ENCODE measurements around the gene LDB1.

The LDB1 gene

DNA sequence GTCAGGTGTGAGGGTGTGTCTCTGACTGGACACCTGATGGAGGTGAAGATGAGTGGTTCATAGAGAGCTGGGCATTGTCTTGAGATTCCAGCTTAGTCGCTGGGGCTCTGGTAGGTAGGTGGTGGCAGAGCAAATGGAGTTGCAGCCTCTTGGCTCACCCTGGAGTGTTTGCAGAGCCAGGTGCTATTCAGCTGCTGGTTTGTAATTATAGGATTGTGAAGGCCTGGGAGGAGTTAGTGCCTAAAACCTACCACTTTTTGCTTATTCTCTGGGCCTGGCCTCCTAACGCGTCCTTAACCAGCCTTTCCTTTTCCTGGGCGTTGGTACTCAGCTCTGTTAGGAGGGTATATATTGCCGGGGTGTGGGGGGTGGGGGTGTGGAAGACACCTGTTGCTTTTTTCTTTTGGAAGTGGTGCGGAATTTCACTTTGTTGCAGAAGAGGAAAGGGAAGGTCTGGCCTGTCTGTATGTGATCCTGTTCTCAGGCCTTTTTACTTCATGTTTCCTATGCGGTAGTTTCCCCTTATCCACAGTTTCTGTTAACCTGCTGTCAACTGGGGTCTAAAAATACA is 15.9 kb upstream of the LDB1 start:
- peak; percentile 68 for DNase-seq

- DNase-seq: no peak
Measured at GRCh38 chr10:102134416-102134815, 14.2 kb upstream of the LDB1 start.

GRCh38 chr10:102133373-102134195 is 13.4 kb upstream of the LDB1 start:
- DNase-seq: peak; percentile 25

- peak; percentile 95 for DNase-seq
Measured at GRCh38 chr10:102132563-102133372, 12.6 kb upstream of the LDB1 start, which contains the start of gene PPRC1. TSS of gene PPRC1 (plus strand) at chr10:102133040. CDS start at chr10:102133069, 29 bp downstream.

- no peak for DNase-seq
Measured at GRCh38 chr10:102132193-102132562, 12.0 kb upstream of the LDB1 start.

DNA sequence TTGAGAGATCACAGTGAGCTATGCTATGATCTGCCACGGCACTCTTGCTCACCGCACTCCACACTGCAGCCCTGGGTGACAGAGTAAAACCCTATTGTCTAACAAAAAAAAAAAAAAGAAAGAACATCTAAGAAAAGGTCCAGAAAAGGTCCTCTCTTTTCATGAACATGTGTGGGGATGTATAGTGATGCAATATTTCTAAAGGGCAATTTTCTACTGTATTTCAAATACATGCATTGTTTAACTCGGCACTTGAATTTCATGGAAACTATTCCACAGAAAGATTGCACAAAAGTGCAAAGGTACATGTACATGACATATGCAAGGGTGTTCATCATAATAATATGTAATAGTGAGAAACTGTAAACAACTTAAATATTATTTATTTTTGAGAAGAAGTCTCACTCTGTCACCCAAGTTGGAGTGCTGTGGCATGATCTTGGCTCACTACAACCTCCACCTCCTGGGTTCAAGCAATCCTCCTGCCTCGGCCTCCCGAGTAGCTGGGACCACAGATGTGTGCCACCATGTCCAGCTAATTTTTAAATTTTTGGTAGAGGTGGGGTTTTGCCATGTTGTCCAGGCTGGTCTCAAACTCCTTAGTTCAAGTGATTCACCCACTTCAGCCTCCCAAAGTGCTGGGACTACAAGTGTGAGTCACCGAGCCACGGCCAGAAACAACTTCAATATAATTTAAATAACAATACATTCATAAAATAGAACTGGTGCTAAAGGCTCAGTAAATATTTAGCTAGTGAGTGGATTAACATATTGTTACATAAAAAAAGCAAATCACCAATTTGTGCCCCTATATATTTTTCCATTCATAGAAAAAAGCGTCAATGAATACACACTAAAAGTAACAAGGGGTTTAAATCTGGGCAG is 11.4 kb upstream of the LDB1 start:
- DNase-seq: peak; percentile 40

DNA sequence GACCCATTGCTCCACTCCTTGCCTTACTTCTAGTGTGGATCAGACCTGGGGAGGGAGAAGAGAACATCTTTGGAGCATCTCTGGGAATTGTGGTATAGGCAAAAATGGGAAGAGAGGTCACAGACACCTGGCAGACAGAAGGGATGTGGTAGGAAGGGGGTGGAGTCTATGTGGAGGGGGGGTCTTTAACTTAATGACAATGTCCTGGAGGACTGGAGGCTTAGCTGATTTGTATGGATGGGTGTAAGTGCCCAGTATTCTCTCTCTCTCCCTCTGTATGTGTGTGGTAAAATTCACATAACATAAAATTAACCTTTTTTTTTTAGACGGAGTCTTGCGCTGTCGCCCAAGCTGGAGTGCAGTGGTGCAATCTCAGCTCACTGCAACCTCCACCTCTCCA is 3.1 kb upstream of the LDB1 start:
- no peak for DNase-seq

DNA sequence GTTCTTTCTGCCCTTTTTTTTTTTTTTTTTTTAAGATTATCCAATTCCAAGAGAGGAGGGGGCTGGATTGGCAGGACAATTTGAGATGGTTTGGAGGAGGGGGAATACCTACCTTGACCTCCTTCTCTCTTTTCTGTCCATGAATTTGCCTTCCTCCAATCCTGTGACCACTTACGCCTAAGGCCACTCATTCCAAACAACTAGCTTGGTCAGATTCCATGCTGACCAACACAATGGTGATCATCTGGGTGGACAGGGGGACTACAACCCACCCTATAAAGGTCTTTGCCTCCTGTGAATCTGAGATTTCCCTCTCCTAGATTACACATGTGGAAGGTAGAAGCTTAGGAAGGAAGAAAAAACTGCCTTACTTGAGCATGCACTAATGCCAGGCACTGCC is 2.3 kb upstream of the LDB1 start:
- DNase-seq: no peak

DNA sequence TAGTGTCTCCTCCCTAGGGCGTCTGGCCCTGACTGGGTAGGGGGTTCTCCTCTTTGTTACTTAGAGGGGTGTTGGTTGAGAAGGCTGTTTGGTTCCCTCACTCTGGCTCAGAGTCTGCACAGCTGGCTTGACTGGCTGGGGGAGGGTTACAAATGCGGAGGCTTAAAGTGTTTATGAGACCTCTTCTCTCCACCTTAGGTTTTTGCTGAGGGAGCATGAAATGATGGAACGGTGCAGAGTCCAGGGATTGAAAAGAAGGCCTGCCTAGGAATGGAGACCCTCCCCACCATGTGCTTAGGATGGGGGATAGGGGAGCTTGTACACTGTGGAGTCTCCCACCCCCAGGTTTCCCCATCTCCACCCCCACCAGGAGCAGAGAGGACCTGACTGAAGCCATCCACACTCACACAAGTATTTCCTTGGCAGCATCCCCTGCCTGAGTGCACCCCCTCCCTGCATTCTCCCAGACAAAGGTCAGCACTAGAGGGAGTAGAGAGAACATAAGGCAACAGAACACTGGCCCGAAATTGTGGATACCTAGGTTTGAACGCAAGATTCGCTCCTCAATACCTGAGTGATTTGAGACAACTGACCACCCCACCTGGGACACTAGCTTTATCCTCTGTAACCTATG is 1.7 kb upstream of the LDB1 start:
- no peak for DNase-seq

- DNase-seq: no peak
Measured at GRCh38 chr10:102120991-102121738, 997 bp upstream of the LDB1 start.

DNA sequence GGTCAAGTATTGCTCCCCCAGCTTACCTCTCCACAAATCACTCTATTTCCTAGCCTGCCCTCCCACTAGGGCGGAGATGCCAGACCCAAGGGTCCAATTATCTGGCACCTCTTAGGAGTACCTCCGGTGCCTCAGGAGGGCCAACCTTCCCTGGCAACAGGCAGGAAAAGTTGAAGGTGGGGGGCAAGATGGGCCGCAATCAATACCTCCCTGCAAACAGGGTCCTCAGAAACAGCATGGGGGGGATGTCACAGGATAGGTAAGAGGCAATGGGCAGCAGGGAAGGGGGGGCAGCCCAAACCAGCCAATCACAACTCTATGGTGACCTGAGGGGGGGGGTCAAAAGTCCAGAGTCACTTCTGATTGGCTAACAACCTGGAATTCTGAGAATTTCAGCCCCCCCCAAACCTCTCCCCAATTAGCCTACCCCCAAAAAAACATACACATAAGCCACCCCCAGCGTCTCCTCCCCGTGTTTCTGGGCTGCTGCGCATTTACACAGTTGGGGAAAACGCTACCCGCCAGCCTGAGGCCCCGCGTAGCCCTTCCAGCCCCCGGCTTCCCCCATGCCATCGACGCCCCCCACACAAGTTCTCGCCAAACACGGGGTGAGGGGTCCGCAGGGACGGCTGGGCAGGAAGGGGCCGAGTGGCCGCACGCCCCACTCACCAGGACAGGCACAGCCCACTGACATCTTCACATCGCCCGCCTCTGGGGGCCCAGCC is 589 bp downstream of the LDB1 start:
- peak; percentile 27 for DNase-seq

DNA sequence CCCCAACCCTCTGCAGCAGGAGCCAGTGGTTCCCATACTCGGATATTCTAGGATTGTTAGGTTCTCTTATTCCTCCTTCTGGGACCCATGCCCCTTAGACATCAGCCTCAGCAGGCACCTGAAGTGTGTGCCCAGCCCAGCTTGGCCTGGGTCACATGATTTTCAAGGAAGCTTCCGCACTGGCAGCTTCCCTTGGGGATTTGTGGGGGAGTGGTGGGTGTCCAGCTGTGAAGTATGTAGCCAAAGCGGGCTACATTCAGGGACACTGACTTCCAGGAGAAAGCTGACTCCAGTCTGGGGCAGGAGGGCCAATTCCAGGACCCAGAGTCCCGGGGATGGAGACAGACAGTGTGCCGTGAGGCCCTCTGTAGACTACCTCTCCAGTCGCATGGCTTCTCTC is 1.3 kb downstream of the LDB1 start:
- DNase-seq: peak; percentile 4

DNA sequence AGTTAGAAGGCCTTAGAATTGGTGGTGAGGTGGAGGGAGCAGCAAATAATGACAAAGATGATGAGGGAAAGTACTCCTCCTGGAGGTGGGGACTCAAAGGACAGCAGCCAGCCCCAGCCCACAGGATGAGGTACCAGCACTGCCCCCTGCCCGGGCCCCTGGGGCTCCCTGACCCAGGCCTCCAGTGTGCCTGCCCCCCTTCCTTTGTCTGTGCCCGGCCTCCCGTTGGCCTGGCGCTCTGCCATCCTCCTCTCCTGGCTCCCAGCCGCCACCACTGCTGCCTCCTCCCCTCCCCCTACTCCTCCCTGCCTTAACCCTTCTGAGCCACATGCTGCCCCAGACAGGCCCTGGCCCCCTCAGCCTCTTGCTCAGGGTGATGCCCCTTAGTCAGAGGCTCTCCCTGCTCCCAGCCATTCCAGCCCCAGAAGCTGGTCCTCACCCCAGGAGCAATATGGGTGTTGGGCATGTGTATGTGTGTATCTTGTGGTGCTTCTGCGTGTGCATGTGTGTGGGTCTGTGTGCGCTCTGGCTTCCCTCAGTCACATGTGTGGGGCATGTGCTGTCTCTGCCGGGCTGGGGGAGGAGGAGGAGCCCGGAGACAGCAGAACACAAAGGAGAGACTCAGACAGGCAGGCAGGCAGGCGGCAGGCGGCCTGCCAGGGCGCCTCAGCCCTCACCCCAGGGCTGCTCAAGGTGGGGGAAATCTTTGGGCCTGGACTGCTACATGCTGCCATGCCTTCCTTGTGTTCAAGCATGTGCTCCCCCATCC is 2.6 kb downstream of the LDB1 start:
- peak; percentile 86 for DNase-seq

- DNase-seq: no peak
Measured at GRCh38 chr10:102116656-102117055, 3.5 kb downstream of the LDB1 start.

GRCh38 chr10:102115775-102116174 is 4.4 kb downstream of the LDB1 start:
- DNase-seq: no peak

- DNase-seq: peak; percentile 84
Measured at GRCh38 chr10:102114861-102115618, 5.1 kb downstream of the LDB1 start.

DNA sequence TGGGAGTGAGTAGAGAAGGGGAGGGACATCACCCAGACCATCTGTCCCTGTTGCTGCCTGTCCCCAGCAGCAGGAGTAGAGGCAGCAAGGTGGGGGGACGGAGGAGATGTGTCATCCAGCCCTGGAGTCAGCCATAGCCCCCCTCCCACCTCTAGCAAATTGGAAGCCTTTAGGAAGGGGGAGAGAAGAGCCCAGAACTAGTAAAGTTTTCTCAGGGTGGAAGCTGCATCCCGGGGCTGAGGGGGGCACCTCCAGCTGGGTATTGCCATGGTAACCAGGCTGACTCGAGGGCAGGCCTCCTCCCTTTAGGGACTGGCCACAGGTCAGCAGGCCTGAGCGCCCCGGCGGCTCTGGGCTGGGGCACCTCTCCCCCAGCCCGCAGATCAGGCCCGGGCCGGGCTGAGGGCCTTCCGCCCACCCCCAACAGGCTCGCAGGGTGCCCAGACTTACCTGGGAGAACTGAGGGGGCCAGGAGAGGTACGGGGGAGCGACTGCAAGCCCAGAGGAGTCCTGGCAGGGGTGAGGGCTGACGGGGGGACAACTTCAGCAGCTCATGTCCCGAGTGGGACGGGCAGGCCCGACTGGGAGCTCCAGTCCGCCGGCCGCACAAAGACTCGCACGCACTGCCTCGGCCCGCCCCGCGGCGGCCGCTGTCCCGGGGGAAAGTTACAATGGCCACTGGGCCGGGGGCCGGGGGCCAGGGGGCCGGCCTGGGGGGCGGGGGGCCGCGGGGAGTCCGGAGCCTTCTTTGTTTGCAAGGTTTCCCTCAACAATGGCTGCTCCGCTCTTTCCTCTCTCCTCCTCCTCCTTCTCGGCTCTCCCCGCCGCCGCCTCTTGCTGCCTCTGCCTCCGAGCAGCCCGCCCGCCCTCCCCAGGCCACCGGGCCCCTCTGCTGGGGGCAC is 6.0 kb downstream of the LDB1 start:
- DNase-seq: peak; percentile 6
